Thyroid gland (tissue), 4 donors: ENCODE measurements around the gene PLSCR1.

ENCODE experiments used
- CTCF ChIP-seq, 6 experiments: fragments of 200-600 bp in 3 of 6; fragments of 450-650 bp in 3 of 6; sonication (generic) in 3 of 6; IDR thresholded peaks; one replicate each; pipeline ENCODE4 v1.5.1; 2016 to 2019; ENCODE audit warnings: antibody characterized with exemption in 6 of 6, mild to moderate bottlenecking in 2 of 6, inconsistent platforms in 1 of 6, moderate library complexity in 1 of 6
- POLR2A ChIP-seq, 2 donors: fragments of 450-650 bp; IDR thresholded peaks; one replicate each; pipeline ENCODE4 v1.6.1; 2017; ENCODE audit warnings: antibody characterized with exemption in 2 of 2, mild to moderate bottlenecking in 2 of 2, moderate library complexity in 1 of 2

- TF ChIP-seq CTCF (IDR thresholded peaks at IDR 0.05) (no peak), POLR2A (IDR thresholded peaks at IDR 0.05) (no peak)
Observed at GRCh38 chr3:146575636-146576035, 31.2 kb upstream of the PLSCR1 start.
